ENCODE data around the gene CHST5. TPM values are rescaled to one million over a fixed set of nuclear protein-coding genes. Genes with fewer than 3 reads are reported as not detected.

Gene CHST5
- total and polyA plus RNA-seq, 9 of the 15 experiments (the other 6 are each of a cell fraction or from before 2014, with no cell fraction given), result 0.06 to 0.21 (median 0.14) TPM; not detected in 5

GRCh38 chr16:75491876-75492275, 44.0 kb downstream of the CHST5 start (continued):
- TF ChIP-seq ZNF778 (CRISPR knock-in tag; IDR thresholded peaks at IDR 0.05), result no peak
- no peak for TF ChIP-seq NR3C1 (CRISPR knock-in tag; IDR thresholded peaks at IDR 0.05)
- no peak for TF ChIP-seq HDAC2 (IDR thresholded peaks at IDR 0.05)
- TF ChIP-seq SAFB2 (IDR thresholded peaks at IDR 0.05; ENCODE audit: borderline replicate concordance, low read depth, low read length, severe bottlenecking), result no peak
- no peak for TF ChIP-seq NFE2 (IDR thresholded peaks at IDR 0.05; ENCODE audit: low read depth)
- no peak for TF ChIP-seq CXXC5 (CRISPR knock-in tag; IDR thresholded peaks at IDR 0.05)
- TF ChIP-seq ZFP1 (CRISPR knock-in tag; IDR thresholded peaks at IDR 0.05), result no peak
- TF ChIP-seq, protein P1, sequence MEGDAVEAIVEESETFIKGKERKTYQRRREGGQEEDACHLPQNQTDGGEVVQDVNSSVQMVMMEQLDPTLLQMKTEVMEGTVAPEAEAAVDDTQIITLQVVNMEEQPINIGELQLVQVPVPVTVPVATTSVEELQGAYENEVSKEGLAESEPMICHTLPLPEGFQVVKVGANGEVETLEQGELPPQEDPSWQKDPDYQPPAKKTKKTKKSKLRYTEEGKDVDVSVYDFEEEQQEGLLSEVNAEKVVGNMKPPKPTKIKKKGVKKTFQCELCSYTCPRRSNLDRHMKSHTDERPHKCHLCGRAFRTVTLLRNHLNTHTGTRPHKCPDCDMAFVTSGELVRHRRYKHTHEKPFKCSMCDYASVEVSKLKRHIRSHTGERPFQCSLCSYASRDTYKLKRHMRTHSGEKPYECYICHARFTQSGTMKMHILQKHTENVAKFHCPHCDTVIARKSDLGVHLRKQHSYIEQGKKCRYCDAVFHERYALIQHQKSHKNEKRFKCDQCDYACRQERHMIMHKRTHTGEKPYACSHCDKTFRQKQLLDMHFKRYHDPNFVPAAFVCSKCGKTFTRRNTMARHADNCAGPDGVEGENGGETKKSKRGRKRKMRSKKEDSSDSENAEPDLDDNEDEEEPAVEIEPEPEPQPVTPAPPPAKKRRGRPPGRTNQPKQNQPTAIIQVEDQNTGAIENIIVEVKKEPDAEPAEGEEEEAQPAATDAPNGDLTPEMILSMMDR (IDR thresholded peaks at IDR 0.05 in 2 of 3, conservative IDR thresholded peaks at IDR 0.05 in 1 of 3; ENCODE audit: insufficient read depth in 2 of 3, low read depth in 1 of 3, low read length in 3 of 3), result no peak
- TF ChIP-seq MAFK (IDR thresholded peaks at IDR 0.05; ENCODE audit: low read length), result no peak
- TF ChIP-seq, protein P2, sequence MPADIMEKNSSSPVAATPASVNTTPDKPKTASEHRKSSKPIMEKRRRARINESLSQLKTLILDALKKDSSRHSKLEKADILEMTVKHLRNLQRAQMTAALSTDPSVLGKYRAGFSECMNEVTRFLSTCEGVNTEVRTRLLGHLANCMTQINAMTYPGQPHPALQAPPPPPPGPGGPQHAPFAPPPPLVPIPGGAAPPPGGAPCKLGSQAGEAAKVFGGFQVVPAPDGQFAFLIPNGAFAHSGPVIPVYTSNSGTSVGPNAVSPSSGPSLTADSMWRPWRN (IDR thresholded peaks at IDR 0.05; ENCODE audit: low read depth), result no peak
- TF ChIP-seq, protein P3, sequence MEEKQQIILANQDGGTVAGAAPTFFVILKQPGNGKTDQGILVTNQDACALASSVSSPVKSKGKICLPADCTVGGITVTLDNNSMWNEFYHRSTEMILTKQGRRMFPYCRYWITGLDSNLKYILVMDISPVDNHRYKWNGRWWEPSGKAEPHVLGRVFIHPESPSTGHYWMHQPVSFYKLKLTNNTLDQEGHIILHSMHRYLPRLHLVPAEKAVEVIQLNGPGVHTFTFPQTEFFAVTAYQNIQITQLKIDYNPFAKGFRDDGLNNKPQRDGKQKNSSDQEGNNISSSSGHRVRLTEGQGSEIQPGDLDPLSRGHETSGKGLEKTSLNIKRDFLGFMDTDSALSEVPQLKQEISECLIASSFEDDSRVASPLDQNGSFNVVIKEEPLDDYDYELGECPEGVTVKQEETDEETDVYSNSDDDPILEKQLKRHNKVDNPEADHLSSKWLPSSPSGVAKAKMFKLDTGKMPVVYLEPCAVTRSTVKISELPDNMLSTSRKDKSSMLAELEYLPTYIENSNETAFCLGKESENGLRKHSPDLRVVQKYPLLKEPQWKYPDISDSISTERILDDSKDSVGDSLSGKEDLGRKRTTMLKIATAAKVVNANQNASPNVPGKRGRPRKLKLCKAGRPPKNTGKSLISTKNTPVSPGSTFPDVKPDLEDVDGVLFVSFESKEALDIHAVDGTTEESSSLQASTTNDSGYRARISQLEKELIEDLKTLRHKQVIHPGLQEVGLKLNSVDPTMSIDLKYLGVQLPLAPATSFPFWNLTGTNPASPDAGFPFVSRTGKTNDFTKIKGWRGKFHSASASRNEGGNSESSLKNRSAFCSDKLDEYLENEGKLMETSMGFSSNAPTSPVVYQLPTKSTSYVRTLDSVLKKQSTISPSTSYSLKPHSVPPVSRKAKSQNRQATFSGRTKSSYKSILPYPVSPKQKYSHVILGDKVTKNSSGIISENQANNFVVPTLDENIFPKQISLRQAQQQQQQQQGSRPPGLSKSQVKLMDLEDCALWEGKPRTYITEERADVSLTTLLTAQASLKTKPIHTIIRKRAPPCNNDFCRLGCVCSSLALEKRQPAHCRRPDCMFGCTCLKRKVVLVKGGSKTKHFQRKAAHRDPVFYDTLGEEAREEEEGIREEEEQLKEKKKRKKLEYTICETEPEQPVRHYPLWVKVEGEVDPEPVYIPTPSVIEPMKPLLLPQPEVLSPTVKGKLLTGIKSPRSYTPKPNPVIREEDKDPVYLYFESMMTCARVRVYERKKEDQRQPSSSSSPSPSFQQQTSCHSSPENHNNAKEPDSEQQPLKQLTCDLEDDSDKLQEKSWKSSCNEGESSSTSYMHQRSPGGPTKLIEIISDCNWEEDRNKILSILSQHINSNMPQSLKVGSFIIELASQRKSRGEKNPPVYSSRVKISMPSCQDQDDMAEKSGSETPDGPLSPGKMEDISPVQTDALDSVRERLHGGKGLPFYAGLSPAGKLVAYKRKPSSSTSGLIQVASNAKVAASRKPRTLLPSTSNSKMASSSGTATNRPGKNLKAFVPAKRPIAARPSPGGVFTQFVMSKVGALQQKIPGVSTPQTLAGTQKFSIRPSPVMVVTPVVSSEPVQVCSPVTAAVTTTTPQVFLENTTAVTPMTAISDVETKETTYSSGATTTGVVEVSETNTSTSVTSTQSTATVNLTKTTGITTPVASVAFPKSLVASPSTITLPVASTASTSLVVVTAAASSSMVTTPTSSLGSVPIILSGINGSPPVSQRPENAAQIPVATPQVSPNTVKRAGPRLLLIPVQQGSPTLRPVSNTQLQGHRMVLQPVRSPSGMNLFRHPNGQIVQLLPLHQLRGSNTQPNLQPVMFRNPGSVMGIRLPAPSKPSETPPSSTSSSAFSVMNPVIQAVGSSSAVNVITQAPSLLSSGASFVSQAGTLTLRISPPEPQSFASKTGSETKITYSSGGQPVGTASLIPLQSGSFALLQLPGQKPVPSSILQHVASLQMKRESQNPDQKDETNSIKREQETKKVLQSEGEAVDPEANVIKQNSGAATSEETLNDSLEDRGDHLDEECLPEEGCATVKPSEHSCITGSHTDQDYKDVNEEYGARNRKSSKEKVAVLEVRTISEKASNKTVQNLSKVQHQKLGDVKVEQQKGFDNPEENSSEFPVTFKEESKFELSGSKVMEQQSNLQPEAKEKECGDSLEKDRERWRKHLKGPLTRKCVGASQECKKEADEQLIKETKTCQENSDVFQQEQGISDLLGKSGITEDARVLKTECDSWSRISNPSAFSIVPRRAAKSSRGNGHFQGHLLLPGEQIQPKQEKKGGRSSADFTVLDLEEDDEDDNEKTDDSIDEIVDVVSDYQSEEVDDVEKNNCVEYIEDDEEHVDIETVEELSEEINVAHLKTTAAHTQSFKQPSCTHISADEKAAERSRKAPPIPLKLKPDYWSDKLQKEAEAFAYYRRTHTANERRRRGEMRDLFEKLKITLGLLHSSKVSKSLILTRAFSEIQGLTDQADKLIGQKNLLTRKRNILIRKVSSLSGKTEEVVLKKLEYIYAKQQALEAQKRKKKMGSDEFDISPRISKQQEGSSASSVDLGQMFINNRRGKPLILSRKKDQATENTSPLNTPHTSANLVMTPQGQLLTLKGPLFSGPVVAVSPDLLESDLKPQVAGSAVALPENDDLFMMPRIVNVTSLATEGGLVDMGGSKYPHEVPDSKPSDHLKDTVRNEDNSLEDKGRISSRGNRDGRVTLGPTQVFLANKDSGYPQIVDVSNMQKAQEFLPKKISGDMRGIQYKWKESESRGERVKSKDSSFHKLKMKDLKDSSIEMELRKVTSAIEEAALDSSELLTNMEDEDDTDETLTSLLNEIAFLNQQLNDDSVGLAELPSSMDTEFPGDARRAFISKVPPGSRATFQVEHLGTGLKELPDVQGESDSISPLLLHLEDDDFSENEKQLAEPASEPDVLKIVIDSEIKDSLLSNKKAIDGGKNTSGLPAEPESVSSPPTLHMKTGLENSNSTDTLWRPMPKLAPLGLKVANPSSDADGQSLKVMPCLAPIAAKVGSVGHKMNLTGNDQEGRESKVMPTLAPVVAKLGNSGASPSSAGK (IDR thresholded peaks at IDR 0.05), result no peak
- no peak for TF ChIP-seq ADNP (tag; IDR thresholded peaks at IDR 0.05)
- no peak for TF ChIP-seq SMARCA5 (IDR thresholded peaks at IDR 0.05)
- TF ChIP-seq BRD9 (IDR thresholded peaks at IDR 0.05; ENCODE audit: low read depth, partially characterized antibody), result no peak

All from K562 (cell line).